ENCODE measurements around the gene SUPT7L. TPM values are rescaled to one million over a fixed set of nuclear protein-coding genes. Genes with fewer than 3 reads are reported as not detected.
"Not testable (repeated sequence)": the region's sequence is repeated elsewhere in the genome, so short reads cannot be mapped to it uniquely, and the experiment has no call there.

SUPT7L gene
- total RNA-seq, 1 donor: 38.4 TPM

- no peak for TF ChIP-seq CTCF (IDR thresholded peaks at IDR 0.05; ENCODE audit: insufficient read depth, low read depth, low read length)
- H3K4me3 ChIP-seq (ENCODE audit: low read depth, low read length): no peak overlapping the region
- no peak for DNase-seq (ENCODE audit: low read depth)
Measured at GRCh38 chr2:27638709-27639108, 24.7 kb downstream of the SUPT7L start.

DNA sequence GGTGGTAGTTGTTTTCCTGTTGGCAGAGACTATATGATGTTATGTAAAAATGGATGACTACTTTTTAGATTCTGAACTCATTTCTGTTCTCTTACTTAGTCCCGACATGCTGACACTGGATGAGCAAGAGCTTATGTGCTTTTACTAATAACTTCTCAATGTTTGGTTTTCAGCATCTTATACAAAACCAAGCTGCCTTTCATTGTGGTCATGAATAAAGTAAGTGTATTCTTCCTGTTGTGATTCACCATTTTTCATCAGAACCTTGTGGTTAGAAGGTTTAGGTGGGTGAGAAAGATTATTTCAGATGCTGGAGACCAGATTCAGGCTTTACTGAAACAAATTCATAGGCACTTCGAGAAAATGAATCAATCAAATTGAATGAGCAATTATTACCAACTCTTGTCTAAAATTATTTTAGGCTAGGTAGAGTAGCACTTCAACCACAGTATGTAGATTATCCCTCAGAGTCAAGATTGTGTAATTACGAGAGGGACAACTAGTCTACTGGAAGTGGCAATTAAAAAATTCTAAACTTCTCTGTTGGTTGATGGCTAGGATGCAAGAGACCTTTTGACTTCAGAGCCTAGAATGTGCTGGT lies 25.3 kb downstream of the SUPT7L start:
- H3K4me3 ChIP-seq (ENCODE audit: low read depth, low read length): no peak overlapping the region
- no peak for DNase-seq (ENCODE audit: low read depth)
- no peak for TF ChIP-seq CTCF (IDR thresholded peaks at IDR 0.05; ENCODE audit: insufficient read depth, low read depth, low read length)

GRCh38 chr2:27636766-27637165 lies 26.6 kb downstream of the SUPT7L start:
- no peak for TF ChIP-seq CTCF (IDR thresholded peaks at IDR 0.05; ENCODE audit: insufficient read depth, low read depth, low read length)
- H3K4me3 ChIP-seq (ENCODE audit: low read depth, low read length): no peak overlapping the region
- no peak for DNase-seq (ENCODE audit: low read depth)

GRCh38 chr2:27634291-27634690 lies 29.1 kb downstream of the SUPT7L start:
- DNase-seq (ENCODE audit: low read depth): no peak
- no peak for TF ChIP-seq CTCF (IDR thresholded peaks at IDR 0.05; ENCODE audit: insufficient read depth, low read depth, low read length)
- H3K4me3 ChIP-seq (ENCODE audit: low read depth, low read length): no peak overlapping the region

DNA sequence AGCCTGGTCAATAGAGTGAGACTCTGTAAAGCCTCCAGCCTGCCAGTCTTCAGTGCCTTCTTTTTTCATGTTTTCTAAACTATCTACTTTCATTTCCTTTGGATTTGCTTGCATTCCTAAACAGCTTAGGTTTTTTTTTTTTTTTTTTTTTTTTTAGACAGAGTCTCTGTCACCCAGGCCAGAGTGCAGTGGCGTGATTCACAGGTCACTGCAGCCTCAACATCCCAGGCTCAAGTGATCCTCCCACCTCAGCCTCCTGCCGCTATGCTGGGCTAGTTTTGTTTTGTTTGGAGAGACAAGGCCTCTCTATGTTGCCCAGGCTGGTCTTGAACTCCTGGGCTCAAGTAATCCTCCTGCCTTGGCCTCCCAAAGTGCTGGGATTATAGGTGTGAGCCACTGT lies 33.2 kb downstream of the SUPT7L start:
- not testable (repeated sequence) for DNase-seq (ENCODE audit: low read depth); H3K4me3 ChIP-seq (ENCODE audit: low read depth, low read length)

- no peak for TF ChIP-seq CTCF (IDR thresholded peaks at IDR 0.05; ENCODE audit: insufficient read depth, low read depth, low read length)
- H3K4me3 ChIP-seq (ENCODE audit: low read depth, low read length): peak within 1 kb of the TSS; percentile 80
- DNase-seq (ENCODE audit: low read depth): peak; percentile 93
Measured at GRCh38 chr2:27628767-27629709, 34.4 kb downstream of the SUPT7L start, which contains the start of the genes CCDC121 and GPN1. CCDC121 (minus strand) TSS chr2:27629012; CDS start chr2:27627799, 1,213 bp downstream. GPN1 (plus strand) TSS chr2:27629050; CDS start chr2:27629059, 9 bp downstream.
